NCI-H82 treated with DMSO at 0.1 percent for 48 hours (cell line): ENCODE measurements around the gene ABCC3.
"Not testable (repeated sequence)": the region's sequence is repeated elsewhere in the genome, so short reads cannot be mapped to it uniquely, and the experiment has no call there.

Source experiments
- DNase-seq: peaks from one replicate; lab custom pipeline; 2025; ENCODE audit not compliant: unreplicated experiment; lab: John Stamatoyannopoulos, UW

The ABCC3 gene

DNA sequence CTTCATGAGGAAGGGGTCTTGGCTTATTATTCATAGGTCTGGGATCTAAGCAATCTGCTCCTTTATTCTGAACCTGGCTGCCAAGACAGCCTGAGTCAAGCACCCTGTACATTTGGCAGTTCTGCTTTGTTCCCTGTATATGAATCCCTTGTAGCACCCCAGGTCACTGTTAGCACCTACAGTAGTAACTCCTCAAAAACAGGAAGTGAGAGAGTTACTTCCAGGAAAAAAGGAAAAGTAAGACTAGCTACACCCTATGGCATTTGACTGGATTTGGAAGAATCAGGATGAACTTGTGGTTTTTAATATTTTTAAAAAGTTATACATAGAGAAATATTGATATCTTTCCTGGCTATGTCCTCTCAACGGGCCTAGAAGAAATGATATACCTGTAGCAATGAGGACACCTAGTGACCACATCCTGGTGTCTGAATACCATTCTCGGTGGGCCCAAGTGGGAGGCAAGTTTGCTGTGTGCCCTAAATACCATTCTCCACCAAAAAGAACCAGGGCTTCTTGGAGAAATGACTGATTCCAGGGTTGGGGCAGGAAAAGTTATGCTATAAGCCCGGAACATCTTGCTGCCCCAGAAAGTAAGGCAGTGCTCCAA is 63.1 kb downstream of the ABCC3 start:
- DNase-seq, result no peak

DNA sequence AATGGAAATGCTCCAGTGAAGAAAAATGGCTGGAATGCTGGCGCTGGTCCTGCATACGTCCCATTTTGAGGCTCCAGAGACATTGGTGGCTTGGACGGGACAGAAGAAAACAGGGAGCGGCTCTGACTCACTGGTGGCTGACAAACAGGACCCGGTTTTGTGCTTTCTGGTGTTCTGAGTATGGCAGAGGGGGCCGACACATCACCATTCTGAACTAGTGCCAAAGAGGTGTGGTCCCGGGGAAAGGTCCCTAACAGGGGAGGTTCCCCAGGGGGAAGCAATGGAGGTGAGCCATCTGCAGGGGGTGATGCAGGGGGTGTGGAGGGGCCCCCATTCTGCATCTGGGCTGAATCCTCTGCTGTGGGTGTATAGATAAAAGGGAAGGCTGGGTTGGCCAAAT is 64.7 kb downstream of the ABCC3 start:
- DNase-seq, result no peak

DNA sequence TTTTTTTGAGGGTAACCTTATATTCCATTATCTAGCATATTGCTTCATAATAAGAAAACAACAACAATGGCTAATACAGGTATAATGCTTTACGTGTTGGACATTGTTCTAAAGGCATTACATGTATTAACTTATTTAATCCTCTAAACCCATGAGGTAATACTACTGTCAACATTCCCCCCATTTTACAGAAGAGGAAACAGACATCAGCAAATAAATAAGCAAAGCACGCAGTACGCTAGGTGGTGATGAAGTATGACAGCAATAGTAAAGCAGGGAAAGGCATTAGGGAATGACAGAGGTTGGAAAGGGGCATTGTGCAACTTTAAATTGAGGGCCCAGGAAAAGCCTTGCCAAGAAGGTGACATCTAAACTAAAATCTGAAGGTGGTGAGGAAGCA is 68.5 kb downstream of the ABCC3 start:
- DNase-seq, result no peak

DNA sequence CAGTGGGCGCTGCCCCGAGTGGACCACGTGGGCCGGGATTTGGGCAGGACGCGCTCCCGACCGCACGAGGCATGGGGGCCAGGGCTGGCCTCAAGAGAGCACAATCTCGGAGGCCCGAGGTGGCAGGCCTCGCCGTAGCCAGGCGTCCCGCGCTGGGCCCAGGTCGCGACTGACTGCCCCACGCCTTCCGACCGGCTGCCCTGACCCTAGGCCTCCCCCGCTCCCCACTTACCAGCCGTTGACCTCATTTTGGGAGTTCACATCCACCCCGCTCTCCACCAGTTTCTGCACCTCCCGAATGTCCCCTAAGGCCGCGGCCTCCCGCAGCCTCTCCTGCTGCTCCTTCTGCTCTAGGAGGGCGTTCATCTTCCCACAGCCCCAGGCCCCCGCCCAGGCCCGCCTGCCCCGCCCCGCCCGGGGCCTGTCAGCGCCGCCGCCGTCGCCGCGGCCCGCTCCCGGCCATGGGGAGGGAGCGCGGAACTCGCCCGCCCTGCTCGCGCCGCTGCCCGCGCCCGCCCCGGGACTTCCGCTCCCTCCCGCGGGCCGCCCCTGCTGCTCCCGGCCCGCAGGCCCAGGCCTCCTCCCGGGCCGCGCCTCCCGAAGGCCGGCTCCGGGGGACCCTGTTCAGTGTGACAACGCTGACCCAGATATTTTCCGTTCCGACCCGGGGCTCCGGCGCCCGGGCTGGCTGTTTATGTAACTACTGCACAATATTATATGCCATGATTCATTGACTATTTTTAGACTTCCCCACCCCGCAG is 72.8 kb downstream of the ABCC3 start, which contains the start of gene ANKRD40:
ANKRD40 (minus strand) TSS at position 626 of the 761 bp plus-strand sequence; CDS start at position 366, 260 bp downstream.
- peak; percentile 41 for DNase-seq

DNA sequence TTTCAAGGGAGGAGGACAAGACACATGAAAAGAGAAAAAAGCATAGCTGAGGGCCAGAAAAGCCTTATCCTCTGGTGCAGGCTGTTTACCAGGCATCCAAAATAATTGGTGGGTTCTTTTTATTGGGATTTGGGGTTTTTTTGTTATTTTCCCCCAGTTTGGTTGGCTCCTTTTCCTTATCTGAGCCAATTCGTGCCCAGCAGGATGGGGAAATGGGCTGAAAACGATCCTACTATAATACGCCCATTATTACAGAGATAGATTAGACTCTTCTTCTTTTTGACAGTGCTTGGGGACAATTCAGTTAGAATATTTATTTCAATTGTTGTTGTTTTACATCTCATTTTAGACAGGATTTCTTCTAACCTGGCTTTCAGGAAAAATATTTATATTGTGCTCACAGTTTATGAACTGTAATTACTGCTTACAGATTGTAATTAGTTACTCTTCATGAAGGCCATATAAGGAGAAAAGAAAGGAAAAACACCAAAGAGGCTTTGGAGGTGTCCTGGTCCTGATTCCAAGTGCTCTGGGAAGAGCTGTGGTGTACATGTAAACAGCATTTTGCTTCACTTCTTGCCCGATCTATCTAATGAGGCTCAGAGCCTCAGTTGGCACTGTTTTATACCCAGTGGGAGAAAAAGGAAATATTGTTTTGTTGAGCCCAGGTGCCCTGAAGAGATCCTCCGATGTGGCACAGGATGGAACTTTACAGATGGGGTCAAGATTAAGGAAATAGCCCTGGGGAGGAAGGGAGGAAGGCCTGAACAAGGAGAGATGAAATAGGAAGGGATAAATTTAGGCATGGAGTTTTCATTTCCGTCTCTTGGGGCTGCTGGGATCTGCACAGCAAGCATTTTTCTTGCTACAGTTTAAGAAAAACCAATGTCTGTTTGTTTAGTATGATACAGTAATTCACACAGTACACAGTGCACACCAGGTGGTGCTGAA is 73.6 kb downstream of the ABCC3 start:
- DNase-seq, result no peak

DNA sequence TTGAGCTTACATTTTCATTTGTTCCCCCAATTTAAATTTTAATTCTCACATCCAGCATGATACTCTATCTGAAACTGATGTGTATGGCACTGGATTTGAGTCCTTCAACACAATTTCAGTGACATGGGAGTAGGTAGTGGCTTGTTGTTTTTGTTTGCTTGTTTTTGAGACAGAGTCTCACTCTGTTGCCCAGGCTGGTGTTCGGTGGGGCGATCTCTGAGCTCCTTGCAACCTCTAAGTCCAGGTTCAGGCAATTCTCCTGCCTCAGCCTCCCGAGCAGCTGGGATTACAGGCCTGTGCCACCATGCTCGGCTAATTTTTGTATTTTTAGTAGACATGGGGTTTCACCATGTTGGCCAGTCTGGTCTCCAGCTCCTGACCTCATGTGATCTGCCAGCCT is 74.4 kb downstream of the ABCC3 start:
- not testable (repeated sequence) for DNase-seq

DNA sequence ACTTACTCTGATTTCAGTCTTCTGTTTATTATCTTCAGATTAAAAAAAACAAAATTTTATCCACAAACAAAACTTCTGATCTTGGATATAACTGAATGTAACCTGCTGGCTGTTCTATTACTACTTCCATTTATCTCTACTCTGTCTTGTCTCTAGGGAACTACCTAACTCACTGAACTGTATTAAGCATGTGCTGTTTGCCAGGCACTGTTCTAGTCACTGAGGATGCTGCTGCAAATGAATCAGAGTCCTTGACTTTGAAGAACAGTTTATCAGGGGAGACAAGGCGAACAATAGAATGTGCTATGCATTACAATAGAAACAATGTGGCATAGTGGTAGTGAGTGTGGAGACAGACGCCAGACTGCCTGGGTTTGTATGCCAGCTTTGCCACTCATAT is 75.3 kb downstream of the ABCC3 start:
- no peak for DNase-seq

DNA sequence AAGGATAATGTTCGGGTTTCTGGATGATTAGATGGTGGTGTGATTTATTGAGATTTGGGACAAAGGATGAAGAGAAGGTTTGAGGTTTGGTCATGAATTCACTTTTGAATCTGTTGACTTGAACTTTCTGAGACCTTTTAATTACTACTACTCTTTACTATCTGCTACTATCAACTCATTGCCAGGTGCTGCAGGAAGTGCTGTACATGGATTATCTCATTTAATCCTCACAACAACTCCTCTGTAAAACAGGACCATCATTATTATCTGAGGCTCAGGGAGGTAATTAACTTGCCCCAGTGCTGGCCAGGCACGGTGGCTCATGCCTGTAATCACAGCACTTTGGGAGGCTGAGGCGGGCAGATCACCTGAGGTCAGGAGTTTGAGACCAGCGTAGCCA is 76.0 kb downstream of the ABCC3 start:
- DNase-seq, result no peak

DNA sequence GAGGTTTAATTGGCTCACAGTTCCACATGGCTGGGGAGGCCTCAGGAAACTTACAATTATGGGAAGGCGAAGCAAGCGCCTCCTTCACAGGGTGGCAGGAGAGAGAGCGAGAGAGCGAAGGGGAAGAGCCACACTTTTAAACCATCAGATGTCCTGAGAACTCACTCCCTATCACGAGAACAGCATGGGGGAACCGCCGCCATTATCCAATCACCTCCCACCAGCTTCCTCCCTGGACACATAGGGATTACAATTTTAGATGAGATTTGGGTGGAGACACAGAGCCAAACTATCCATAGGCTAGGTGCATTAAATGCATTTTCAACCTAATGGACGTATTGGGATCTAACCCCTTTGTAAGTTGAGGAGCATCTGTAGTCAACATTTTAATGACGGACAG is 78.0 kb downstream of the ABCC3 start:
- DNase-seq, result no peak

DNA sequence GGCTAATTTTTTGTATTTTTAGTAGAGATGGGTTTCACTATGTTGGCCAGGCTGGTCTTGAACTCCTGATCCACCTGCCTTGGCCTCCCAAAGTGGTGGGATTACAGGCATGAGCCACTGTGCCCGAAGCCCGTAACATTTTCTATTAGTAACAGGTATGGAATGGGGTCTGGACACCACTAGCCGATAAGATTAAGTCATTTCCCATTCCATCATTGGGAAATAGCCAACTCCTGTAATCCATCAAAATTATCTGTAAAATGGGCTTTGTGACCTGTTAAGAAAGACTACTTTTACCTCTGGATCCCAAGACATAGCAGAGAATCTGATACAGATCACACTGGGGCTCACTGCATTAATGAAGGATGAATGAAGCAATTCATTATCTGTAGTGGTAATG is 80.8 kb downstream of the ABCC3 start:
- no peak for DNase-seq

DNA sequence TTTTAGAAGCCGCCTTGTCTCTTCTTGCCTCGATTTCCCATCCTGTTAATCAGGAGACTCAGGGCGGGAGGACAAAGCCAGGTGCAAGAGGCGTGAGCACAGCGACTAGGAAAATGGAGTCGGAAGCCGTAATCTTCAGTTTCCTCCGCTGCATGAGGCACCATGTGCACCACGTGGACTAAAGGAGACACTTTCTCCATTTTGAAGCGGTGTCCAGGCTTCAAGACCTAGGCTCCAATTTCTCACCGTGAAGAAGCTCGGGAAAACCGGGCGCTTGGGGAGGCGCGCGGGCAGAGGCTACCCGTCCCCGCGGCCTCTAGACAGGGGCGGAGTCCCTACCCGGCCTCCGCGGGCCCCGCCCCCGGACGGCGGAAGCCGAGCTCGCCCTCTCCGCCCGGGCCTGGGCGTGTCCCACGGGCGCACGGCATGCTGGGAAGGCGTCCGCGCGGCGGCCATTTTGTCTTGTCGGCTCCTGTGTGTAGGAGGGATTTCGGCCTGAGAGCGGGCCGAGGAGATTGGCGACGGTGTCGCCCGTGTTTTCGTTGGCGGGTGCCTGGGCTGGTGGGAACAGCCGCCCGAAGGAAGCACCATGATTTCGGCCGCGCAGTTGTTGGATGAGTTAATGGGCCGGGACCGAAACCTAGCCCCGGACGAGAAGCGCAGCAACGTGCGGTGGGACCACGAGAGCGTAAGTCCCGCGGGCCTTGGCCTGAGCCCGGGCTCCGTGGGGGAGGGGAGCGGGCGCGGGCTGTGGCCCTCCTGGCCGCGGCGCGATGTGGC is 84.7 kb downstream of the ABCC3 start, which contains the start of gene LUC7L3:
LUC7L3 (plus strand) TSS at position 460 of the 780 bp plus-strand sequence; CDS start at position 590, 130 bp downstream.
- peak; percentile 85 for DNase-seq

DNA sequence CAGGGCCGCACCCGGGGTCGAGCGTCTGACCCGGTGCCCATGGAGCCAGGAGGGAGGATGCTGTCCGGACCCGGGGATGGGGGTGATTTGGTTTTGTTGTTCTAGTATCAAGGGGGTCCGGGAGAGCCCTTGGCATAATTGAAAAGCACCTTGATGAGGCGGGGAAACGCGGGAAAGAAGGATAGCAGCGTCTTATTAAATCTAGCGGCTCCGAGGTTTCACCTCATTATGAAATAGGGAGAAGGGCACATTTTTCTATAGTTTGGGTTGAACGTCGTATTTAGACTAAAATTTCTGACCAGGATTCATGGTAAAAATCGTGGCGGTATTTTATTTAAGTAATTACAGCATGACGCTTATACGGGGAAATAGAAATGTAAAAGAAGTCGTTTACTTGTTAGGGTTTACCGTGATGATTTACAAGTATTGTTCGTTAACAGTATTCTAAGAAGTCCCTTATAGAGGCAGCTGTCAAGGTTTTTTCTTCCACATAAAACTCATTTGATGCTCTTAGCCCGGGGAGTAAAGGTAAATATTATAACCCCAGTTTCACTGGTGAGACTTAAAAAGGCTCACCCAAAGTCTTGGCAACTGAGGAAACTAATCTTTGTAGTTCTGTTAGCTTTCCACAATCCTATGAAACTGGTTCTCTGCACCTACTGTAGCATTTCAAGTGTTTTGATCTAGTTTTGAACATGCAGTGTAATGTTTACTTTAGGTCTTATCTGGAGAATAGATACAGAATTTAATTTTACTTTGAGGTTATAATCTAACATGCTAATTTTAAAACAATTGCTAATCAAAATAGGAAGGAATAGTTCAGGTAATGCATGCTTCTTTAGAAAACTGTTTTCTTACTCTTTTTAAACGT is 85.5 kb downstream of the ABCC3 start:
- DNase-seq, result no peak

DNA sequence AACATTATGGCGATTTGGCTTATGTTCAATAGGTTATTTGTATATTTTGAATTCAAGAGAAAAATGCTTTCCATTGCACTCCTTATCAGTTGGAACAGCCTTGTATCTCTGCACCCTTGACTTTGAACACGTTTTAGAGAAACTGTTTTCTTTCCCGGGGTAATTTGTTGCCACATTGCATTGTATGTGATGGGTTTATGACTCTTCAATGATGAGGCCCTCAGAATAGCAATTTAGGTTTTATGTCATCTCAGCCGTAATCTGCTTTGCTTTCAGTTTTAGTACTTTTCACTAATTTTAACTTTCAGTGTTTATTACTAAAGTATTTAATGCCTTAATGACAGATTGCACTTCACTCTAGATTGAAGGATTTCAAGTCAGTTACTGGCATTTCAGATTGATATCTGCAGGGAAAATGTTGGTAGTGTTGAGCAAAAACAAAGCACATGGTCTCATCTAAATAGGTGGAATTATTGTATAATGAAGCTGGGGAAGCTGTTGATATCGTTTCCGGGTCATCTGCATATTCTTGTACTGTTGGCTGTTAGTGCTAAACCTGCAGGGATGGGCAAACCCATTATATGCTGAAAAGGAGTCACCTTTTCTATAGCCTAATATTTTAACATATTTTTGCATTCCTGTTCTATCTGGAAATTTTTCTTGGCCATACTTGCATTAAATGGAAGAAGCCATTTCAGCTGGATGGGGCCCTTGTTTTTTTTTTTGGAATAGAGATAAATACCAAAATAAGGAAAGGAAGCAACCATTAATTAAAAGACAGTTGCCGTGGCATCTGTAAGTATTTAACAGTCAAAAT is 86.7 kb downstream of the ABCC3 start:
- DNase-seq, result no peak

DNA sequence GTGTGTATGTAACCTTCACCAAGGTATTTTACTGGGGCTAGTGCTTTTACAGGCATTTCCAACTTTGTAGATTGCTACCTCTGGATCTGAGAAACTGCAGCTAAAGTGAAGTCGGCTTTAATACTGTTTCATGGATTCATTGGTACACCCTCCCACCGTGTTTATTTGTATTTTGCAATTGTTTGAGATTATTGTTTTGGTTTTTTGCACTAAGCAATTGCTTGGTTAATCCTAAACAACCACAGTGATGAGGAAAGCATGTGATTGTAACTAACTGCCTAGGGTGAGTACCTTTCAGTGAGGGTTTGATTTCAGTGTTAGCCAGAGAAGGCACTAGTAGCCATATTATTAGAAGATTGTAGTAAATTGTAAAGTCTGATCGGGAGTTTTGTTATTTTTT is 88.1 kb downstream of the ABCC3 start:
- DNase-seq, result no peak

DNA sequence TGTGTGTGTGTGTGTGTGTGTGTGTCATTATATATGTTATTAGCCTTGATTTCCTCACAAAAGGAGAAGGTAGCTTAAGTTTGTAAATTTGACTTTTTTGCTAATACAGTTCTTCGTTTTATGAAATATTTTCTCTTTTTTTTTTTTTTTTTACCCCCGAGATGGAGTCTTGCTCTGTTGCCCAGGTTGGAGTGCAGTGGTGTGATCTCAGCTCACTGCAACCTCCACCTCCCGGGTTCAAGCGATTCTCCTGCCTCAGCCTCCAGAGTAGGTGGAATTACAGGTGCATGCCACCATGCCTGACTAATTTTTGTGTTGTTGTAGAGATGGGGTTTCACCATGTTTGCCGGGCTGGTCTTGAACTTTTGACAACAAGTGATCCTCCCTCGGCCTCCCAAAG is 89.9 kb downstream of the ABCC3 start:
- DNase-seq, result not testable (repeated sequence)

DNA sequence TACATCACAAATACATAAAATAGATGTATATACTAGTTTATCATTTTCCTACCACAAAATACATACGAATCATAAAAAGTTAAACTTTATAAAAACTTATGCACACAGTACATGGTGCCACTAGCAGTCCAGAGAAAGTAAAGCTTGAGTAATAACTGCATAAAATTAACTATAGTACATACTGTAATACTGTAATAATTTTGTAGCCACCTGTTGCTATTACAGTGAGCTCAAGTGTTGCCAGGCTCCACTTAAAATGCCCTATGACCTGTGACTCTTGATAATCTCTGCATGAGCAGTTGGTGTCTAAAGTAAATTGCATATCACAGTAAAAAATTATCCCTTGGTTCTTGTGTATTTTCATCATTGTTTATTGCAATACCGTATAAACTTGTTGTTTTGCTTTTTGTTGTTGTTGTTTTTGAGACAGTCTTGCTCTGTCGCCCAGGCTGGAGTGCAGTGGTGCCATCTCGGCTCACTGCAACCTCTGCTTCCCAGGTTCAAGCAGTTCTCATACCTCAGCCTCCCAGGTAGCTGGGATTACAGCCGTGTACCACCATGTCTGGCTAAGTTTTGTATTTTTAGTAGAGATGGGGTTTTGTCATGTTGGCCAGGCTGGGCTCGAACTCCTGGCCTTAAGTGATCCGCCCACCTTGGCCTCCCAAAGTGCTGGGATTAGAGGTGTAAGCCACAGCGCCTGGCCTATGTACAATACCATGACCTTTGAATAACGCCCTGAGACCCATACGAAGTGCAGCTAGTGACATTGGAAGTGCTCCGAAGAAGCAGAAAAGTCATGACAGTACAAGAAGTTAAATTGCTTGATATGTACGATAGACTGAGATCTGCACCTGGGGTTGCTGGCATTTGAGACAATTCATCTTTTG is 91.3 kb downstream of the ABCC3 start:
- no peak for DNase-seq

DNA sequence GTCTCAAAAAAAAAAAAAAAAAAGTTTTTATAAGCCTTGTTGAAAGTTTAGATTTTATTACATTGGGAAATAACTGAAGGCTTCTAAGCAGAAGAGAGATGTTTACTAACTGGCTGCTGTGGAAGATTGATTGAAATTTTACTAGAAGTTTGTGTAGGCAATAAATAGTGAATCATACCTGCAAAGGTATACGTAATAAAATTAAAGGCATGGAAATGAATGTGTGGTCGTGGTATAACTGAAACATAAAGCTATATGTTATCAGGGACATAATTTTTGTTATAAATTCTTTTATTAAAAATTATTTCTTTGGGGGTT is 93.4 kb downstream of the ABCC3 start:
- DNase-seq, result no peak
